Measurements from ENCODE around the gene SNU13. TPM values are rescaled to one million over a fixed set of nuclear protein-coding genes. Genes with fewer than 3 reads are reported as not detected.
"Not testable (repeated sequence)": the region's sequence is repeated elsewhere in the genome, so short reads cannot be mapped to it uniquely, and the experiment has no call there.

SNU13 gene
- total and polyA plus RNA-seq, 2 donors (not counting 1 experiment from before 2014, with no cell fraction given), result 61.6 to 164 TPM

DNA sequence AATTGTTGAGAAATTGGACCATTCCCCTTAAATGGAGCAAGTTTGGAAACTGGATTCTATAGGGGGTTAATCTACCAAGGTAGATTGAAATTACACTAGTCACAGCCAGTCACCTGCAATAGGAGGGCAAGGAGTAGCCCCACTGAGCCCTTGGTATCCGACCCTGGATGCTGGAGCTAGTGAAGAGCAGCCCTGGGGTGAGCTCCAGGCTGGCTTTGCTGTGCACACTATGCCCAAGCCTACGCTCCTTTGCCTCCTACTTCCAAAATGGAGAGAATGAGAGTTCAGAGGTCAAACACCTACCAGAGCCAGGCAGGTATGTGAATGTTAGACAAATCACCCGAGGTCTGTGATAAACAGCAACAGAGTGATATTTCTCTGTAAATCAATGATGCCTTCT lies 23.7 kb downstream of the SNU13 start:
- no peaks in the 10 kb centered on the region for H3K79me2 ChIP-seq (ENCODE audit: control insufficient read depth, insufficient read depth, low read length)
- peaks cover 17% of the 10 kb centered on the region for H3K36me3 ChIP-seq (ENCODE audit: control insufficient read depth, insufficient read depth, low read length)
- no peaks in the 10 kb centered on the region for H3K27me3 ChIP-seq (ENCODE audit: control insufficient read depth, insufficient read depth, low read length)
- H3K9ac ChIP-seq (ENCODE audit: insufficient read depth, low read length), result no peak overlapping the region
- no peaks in the 10 kb centered on the region for H3K9me3 ChIP-seq (ENCODE audit: control insufficient read depth, insufficient read depth, low read depth, low read length)
- H3K4me1 ChIP-seq (ENCODE audit: control insufficient read depth, extremely low read depth, insufficient read depth, low read length), result peaks cover 14% of the 10 kb centered on the region
- H3K4me2 ChIP-seq (ENCODE audit: extremely low read depth, insufficient read depth, low read length), result no peak overlapping the region
- no peak for TF ChIP-seq EZH2 (IDR thresholded peaks at IDR 0.05; ENCODE audit: low read length, missing control alignments)
- TF ChIP-seq, protein P1, sequence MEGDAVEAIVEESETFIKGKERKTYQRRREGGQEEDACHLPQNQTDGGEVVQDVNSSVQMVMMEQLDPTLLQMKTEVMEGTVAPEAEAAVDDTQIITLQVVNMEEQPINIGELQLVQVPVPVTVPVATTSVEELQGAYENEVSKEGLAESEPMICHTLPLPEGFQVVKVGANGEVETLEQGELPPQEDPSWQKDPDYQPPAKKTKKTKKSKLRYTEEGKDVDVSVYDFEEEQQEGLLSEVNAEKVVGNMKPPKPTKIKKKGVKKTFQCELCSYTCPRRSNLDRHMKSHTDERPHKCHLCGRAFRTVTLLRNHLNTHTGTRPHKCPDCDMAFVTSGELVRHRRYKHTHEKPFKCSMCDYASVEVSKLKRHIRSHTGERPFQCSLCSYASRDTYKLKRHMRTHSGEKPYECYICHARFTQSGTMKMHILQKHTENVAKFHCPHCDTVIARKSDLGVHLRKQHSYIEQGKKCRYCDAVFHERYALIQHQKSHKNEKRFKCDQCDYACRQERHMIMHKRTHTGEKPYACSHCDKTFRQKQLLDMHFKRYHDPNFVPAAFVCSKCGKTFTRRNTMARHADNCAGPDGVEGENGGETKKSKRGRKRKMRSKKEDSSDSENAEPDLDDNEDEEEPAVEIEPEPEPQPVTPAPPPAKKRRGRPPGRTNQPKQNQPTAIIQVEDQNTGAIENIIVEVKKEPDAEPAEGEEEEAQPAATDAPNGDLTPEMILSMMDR (conservative IDR thresholded peaks at IDR 0.05 in 1 of 2, IDR thresholded peaks at IDR 0.05 in 1 of 2; ENCODE audit: low read depth in 1 of 2, low read length in 2 of 2), result no peak
- H2AFZ ChIP-seq (ENCODE audit: low read length), result no peak overlapping the region
- no peak for DNase-seq (ENCODE audit: low read depth in 2 of 2)
- H4K20me1 ChIP-seq (ENCODE audit: control insufficient read depth, extremely low read depth, insufficient read depth, low read length), result no peaks in the 10 kb centered on the region
- no peak overlapping the region for H3K27ac ChIP-seq (ENCODE audit: insufficient read depth, low read length)
- no peak overlapping the region for H3K4me3 ChIP-seq (replicated peaks in 1 of 4; ENCODE audit: control extremely low read depth in 1 of 4, insufficient read depth in 1 of 4, low read depth in 3 of 4, low read length in 4 of 4)

DNA sequence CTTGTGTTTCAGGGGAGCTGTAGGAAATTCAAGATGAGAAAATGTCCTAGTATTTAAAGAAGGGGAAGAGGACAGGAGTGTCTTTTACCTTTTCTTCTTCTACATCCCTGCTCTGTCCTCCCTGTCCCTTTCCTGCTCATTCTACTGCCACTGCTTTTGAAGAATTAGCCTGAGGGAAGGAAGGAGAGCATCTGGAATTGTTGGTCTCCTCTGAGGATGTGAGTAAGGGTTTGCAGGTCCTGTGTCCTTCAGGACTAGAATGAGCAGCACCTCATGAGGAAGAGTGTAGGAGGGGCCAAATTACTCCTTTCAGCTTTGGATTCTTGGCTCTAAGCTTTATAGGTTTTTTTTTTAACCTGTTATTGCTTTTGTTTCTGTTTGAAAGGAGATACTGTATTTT lies 24.2 kb downstream of the SNU13 start:
- no peak overlapping the region for H2AFZ ChIP-seq (ENCODE audit: low read length)
- no peak overlapping the region for H3K9ac ChIP-seq (ENCODE audit: insufficient read depth, low read length)
- no peaks in the 10 kb centered on the region for H3K27me3 ChIP-seq (ENCODE audit: control insufficient read depth, insufficient read depth, low read length)
- H3K4me2 ChIP-seq (ENCODE audit: extremely low read depth, insufficient read depth, low read length), result no peak overlapping the region
- no peaks in the 10 kb centered on the region for H3K9me3 ChIP-seq (ENCODE audit: control insufficient read depth, insufficient read depth, low read depth, low read length)
- TF ChIP-seq, protein P1 (conservative IDR thresholded peaks at IDR 0.05 in 1 of 2, IDR thresholded peaks at IDR 0.05 in 1 of 2; ENCODE audit: low read depth in 1 of 2, low read length in 2 of 2), result no peak
- no peak for TF ChIP-seq EZH2 (IDR thresholded peaks at IDR 0.05; ENCODE audit: low read length, missing control alignments)
- no peak overlapping the region for H3K4me3 ChIP-seq (replicated peaks in 1 of 4; ENCODE audit: control extremely low read depth in 1 of 4, insufficient read depth in 1 of 4, low read depth in 3 of 4, low read length in 4 of 4)
- H3K79me2 ChIP-seq (ENCODE audit: control insufficient read depth, insufficient read depth, low read length), result no peaks in the 10 kb centered on the region
- no peak overlapping the region for H3K27ac ChIP-seq (ENCODE audit: insufficient read depth, low read length)
- DNase-seq (ENCODE audit: low read depth in 2 of 2), result no peak
- peaks cover 19% of the 10 kb centered on the region for H3K36me3 ChIP-seq (ENCODE audit: control insufficient read depth, insufficient read depth, low read length)
- H4K20me1 ChIP-seq (ENCODE audit: control insufficient read depth, extremely low read depth, insufficient read depth, low read length), result no peaks in the 10 kb centered on the region
- peaks cover 14% of the 10 kb centered on the region for H3K4me1 ChIP-seq (ENCODE audit: control insufficient read depth, extremely low read depth, insufficient read depth, low read length)

DNA sequence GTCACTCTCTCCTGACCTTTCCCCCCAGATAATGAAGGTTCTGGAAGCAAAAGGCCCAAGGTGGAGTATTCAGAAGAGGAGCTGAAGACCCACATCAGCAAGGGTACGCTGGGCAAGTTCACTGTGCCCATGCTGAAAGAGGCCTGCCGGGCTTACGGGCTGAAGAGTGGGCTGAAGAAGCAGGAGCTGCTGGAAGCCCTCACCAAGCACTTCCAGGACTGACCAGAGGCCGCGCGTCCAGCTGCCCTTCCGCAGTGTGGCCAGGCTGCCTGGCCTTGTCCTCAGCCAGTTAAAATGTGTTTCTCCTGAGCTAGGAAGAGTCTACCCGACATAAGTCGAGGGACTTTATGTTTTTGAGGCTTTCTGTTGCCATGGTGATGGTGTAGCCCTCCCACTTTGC lies 25.1 kb downstream of the SNU13 start:
- H4K20me1 ChIP-seq (ENCODE audit: control insufficient read depth, extremely low read depth, insufficient read depth, low read length); H3K4me1 ChIP-seq (ENCODE audit: control insufficient read depth, extremely low read depth, insufficient read depth, low read length); DNase-seq (ENCODE audit: low read depth in 2 of 2); H3K27ac ChIP-seq (ENCODE audit: insufficient read depth, low read length); H3K4me2 ChIP-seq (ENCODE audit: extremely low read depth, insufficient read depth, low read length); H3K79me2 ChIP-seq (ENCODE audit: control insufficient read depth, insufficient read depth, low read length); H3K9me3 ChIP-seq (ENCODE audit: control insufficient read depth, insufficient read depth, low read depth, low read length); H3K9ac ChIP-seq (ENCODE audit: insufficient read depth, low read length); H2AFZ ChIP-seq (ENCODE audit: low read length); H3K27me3 ChIP-seq (ENCODE audit: control insufficient read depth, insufficient read depth, low read length); H3K4me3 ChIP-seq (replicated peaks in 1 of 4; ENCODE audit: control extremely low read depth in 1 of 4, insufficient read depth in 1 of 4, low read depth in 3 of 4, low read length in 4 of 4): not testable (repeated sequence)
- peaks cover 19% of the 10 kb centered on the region for H3K36me3 ChIP-seq (ENCODE audit: control insufficient read depth, insufficient read depth, low read length)

Data from fibroblast of lung (primary cell).